ENCODE results near the gene DYSF. TPM values are rescaled to one million over a fixed set of nuclear protein-coding genes. Genes with fewer than 3 reads are reported as not detected.

The DYSF gene
- total RNA-seq, 1 donor from 2014 or later = 42.8 TPM

DNA sequence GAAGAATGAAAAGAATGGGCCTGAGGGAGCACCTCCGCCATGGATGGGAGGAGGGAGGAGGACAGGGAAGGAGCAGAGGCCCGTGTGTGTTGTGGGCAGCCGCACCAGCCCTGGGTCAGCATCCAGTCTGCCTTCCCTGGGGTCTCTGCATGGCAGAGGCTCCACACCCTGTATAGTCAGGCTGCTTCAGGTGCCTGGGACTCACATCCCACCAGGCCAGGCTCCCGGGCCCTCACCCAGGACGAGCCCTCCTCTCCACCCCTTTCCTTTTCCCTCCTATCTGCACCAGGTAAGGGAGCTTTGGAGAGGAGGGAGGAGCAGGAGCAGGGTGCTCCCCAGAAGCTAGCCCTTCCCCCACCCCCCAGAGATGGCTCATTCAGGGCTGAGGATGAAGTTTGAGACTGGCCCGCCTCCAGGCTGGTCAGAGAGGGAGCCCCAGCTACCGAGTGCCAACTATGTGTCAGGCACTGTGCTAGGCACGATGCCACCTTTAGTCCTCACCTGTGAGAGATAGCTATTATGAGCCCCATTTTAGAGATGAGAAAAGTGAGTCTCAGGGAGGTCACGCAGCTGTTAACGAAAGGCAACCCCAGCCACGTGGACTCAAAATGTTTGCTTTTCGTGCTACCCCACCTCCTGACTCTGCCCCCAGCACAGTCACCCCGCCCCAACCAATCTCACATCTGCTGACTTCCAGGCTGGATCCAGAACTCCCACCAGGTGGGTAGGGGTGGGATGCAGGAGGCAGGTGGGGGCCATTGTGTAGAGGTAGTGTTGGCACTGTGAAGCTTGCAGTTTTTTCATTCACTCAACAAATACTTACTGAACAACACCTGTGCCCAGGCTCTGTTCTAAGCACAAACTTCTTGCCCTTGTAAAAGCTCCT is 242.1 kb downstream of the DYSF start:
- TF ChIP-seq, protein P1, sequence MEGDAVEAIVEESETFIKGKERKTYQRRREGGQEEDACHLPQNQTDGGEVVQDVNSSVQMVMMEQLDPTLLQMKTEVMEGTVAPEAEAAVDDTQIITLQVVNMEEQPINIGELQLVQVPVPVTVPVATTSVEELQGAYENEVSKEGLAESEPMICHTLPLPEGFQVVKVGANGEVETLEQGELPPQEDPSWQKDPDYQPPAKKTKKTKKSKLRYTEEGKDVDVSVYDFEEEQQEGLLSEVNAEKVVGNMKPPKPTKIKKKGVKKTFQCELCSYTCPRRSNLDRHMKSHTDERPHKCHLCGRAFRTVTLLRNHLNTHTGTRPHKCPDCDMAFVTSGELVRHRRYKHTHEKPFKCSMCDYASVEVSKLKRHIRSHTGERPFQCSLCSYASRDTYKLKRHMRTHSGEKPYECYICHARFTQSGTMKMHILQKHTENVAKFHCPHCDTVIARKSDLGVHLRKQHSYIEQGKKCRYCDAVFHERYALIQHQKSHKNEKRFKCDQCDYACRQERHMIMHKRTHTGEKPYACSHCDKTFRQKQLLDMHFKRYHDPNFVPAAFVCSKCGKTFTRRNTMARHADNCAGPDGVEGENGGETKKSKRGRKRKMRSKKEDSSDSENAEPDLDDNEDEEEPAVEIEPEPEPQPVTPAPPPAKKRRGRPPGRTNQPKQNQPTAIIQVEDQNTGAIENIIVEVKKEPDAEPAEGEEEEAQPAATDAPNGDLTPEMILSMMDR (IDR thresholded peaks at IDR 0.05; ENCODE audit: insufficient read depth, low read length, poor library complexity, severe bottlenecking) = no peak
- Histone ChIP-seq H3K27me3 (ENCODE audit: control insufficient read depth, insufficient read depth, low read length) (peaks cover 13% of the 10 kb centered on the region), H3K36me3 (ENCODE audit: control insufficient read depth, insufficient read depth, low read length) (no peaks in the 10 kb centered on the region), H3K4me3 (ENCODE audit: low read depth, low read length) (no peak overlapping the region)
- no peak for DNase-seq (ENCODE audit: low read depth)

DNA sequence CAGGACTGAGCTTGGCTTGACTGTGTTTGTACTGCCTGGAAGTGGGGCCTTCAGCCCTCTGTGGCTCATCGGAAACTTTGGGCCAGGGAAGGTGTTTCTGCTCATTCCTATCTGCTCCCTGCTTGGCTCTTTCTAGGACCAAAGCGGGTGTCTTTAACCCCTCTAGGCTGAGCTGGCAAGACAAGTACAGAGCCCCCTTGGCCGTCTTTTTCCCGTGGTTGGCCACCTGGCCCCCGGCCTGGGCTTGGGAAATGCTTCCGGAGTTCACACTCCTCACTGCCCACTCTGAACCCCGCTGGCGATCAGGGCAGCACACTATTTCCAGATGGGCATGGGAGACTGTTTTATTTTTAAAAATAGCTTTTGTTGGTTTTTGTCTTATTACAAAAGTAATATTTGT is 243.0 kb downstream of the DYSF start:
- H3K27me3 ChIP-seq (ENCODE audit: control insufficient read depth, insufficient read depth, low read length) = peaks cover 13% of the 10 kb centered on the region
- TF ChIP-seq, protein P1 (IDR thresholded peaks at IDR 0.05; ENCODE audit: insufficient read depth, low read length, poor library complexity, severe bottlenecking) = no peak
- DNase-seq (ENCODE audit: low read depth) = no peak
- no peak overlapping the region for H3K4me3 ChIP-seq (ENCODE audit: low read depth, low read length)
- no peaks in the 10 kb centered on the region for H3K36me3 ChIP-seq (ENCODE audit: control insufficient read depth, insufficient read depth, low read length)

DNA sequence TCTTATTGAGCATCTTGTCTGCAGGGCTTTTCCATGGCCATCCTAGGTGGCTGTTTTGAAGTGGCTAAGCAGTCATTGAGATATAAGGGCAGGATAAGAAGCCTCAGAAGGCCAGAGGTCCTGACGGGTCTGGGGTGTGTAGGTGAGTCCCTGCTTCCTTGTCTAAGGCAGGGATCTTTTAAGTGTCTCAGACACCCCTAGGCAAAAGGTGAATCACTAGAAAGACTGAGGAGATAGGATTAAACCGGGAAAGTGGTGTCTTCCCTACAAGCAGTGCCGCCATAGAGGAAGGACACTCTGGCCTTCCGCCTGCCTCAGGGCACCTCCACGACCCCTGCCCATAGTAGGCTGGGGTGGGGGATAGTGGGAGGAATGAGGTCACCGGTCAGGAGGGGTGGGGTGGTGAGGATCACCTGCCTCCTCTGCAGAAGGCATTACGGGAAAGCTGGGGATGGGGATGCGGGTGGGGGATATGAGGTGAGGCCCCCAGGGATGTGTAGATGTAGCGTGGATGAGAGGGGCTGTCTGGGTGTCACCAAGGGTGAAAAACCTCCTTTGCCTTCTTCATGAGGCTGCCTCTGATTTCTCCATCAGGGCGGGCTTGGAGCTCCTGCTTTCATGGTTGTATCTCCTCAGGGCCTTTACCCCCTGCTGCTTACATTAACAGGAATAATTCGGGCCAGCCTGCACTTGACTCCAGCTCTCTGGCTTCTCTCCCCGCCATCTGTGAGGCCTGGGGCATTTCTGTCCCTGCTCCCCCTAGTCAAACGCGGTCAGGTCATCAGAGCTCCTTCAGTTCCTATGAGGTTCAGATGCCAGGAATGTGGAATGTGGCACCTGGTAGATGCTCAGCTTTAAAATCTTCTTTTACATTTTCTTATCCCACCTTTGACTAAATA is 244.0 kb downstream of the DYSF start:
- no peak for DNase-seq (ENCODE audit: low read depth)
- peaks cover 7% of the 10 kb centered on the region for H3K27me3 ChIP-seq (ENCODE audit: control insufficient read depth, insufficient read depth, low read length)
- TF ChIP-seq, protein P1 (IDR thresholded peaks at IDR 0.05; ENCODE audit: insufficient read depth, low read length, poor library complexity, severe bottlenecking) = no peak

DNA sequence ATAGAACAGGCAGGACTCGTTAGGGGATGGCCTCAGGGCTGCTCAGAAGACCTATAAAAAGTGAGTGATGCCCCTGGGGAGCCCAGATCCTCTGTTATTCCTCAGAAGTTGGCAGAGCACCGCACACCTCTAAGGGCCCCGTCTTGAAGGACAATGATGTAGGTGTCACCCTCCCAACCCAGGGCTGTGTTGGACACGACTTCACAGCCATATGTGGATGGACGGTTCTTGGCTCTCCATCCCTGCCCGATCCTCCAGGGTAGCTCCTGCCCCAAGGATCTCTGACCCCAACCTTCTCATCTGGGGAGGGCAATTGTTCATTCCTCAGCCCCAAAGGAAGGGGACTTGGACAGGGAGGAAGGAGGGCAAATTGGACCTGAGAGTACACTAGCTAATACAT is 246.1 kb downstream of the DYSF start:
- Histone ChIP-seq H3K4me3 (ENCODE audit: low read depth, low read length) (no peak overlapping the region), H3K27me3 (ENCODE audit: control insufficient read depth, insufficient read depth, low read length) (peaks cover 10% of the 10 kb centered on the region), H3K36me3 (ENCODE audit: control insufficient read depth, insufficient read depth, low read length) (no peaks in the 10 kb centered on the region)
- TF ChIP-seq, protein P1 (IDR thresholded peaks at IDR 0.05; ENCODE audit: insufficient read depth, low read length, poor library complexity, severe bottlenecking) = no peak
- no peak for DNase-seq (ENCODE audit: low read depth)

More for the DNA sequence above, 244.0 kb downstream of the DYSF start:
- Histone ChIP-seq H3K4me3 (ENCODE audit: low read depth, low read length) (no peak overlapping the region), H3K36me3 (ENCODE audit: control insufficient read depth, insufficient read depth, low read length) (no peaks in the 10 kb centered on the region)

DNA sequence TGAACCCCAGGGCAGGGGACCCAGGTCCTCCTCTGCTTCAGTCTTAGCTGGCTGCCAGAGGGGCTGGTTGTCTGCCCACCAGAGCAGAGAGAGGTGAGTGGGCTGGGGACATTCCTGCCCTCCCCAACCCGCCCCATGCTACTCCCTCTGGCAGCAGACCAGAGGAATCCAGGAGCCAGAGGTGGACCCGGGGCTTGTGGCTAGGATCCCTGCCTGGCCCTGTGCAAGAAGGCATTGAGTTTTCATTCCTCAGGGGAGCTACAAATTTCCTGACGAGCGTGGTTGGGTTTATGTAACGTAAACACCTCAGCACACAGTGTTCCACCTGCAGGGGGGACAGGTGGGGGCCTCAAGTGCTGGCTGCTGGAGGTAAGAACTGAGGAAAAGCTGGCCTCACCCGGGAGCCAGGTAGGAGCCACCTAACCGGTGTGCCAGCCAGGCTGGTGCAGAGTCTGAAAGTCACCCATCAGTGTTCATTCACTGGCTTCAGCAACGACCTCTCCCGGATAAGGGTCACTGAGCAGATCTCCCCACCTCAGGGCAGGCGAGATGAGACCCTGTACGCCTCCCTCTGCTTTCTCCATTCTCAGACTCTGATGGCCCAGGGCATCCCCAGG is 246.8 kb downstream of the DYSF start:
- no peak for DNase-seq (ENCODE audit: low read depth)
- Histone ChIP-seq H3K27me3 (ENCODE audit: control insufficient read depth, insufficient read depth, low read length) (peaks cover 10% of the 10 kb centered on the region), H3K4me3 (ENCODE audit: low read depth, low read length) (no peak overlapping the region), H3K36me3 (ENCODE audit: control insufficient read depth, insufficient read depth, low read length) (no peaks in the 10 kb centered on the region)
- TF ChIP-seq, protein P1 (IDR thresholded peaks at IDR 0.05; ENCODE audit: insufficient read depth, low read length, poor library complexity, severe bottlenecking) = no peak
